PC-3 (cell line): ENCODE measurements around the gene ABCC3. TPM values are rescaled to one million over a fixed set of nuclear protein-coding genes. Genes with fewer than 3 reads are reported as not detected.

Experiments
- ATAC-seq: fragments of 200-7000 bp; cut with Tn5 transposase; 2 replicates; pipeline ENCODE4 v1.9.1; 2020; ENCODE audit warnings: mild to moderate bottlenecking, moderate library complexity
- BruUV-seq: library from RNA; stranded (reverse); fragments of 400-500 nt; replicated peaks from 2 replicates; lab custom pipeline; 2021; lab: Mats Ljungman, UMichigan
- CTCF ChIA-PET: fragments of 300-600 bp; sonication (Branson Sonifier 250); formaldehyde crosslinking; loops from one replicate; lab custom pipeline; 2022; ENCODE audit warnings: antibody characterized with exemption; lab: Charles Lee
- POLR2A ChIA-PET: fragments of 300-600 bp; sonication (Branson Sonifier 250); formaldehyde crosslinking; loops from one replicate; lab custom pipeline; 2022; ENCODE audit warnings: antibody characterized with exemption; ENCODE audit not compliant: unreplicated experiment; lab: Charles Lee
- DNase-seq: peaks from one replicate; pipeline ENCODE4 v3.0.0-alpha.2; 2015
- H2AFZ ChIP-seq: fragments of 300-600 bp; sonication (generic); 2 replicates; pipeline ENCODE4 v1.6.0; 2016; ENCODE audit warnings: antibody characterized with exemption, low read length
- H3F3A ChIP-seq: fragments of 300-600 bp; sonication (generic); one replicate; pipeline ENCODE4 v1.6.0; 2017; ENCODE audit warnings: antibody characterized with exemption, low read length, control low read depth, mild to moderate bottlenecking; ENCODE audit not compliant: unreplicated experiment
- H3K27ac ChIP-seq: fragments of 300-600 bp; sonication (generic); 2 replicates; pipeline ENCODE4 v1.5.1; 2016; ENCODE audit warnings: mild to moderate bottlenecking, low read length
- H3K27me3 ChIP-seq: fragments of 300-600 bp; sonication (generic); 2 replicates; pipeline ENCODE4 v1.6.1; 2016; ENCODE audit warnings: low read length, mixed read lengths
- H3K36me3 ChIP-seq: fragments of 300-600 bp; sonication (generic); 2 replicates; pipeline ENCODE4 v1.6.1; 2016; ENCODE audit warnings: low read depth, mixed run types, low read length, mixed read lengths
- H3K4me1 ChIP-seq: fragments of 300-600 bp; sonication (generic); 2 replicates; pipeline ENCODE4 v1.5.1; 2016; ENCODE audit warnings: low read length; ENCODE audit not compliant: insufficient read depth
- H3K4me2 ChIP-seq: fragments of 300-600 bp; sonication (generic); 2 replicates; pipeline ENCODE4 v1.6.0; 2016; ENCODE audit warnings: low read length
- H3K4me3 ChIP-seq: fragments of 300-600 bp; sonication (generic); 2 replicates; pipeline ENCODE4 v1.5.1; 2016; ENCODE audit warnings: mild to moderate bottlenecking, low read length, mixed read lengths
- H3K79me2 ChIP-seq: fragments of 300-600 bp; sonication (generic); 2 replicates; pipeline ENCODE4 v1.6.1; 2017; ENCODE audit warnings: low read length, mixed read lengths
- H3K9ac ChIP-seq: fragments of 300-600 bp; sonication (generic); 2 replicates; pipeline ENCODE4 v1.6.0; 2016; ENCODE audit warnings: mild to moderate bottlenecking, low read length
- H3K9me2 ChIP-seq: fragments of 300-600 bp; sonication (generic); replicated peaks from 2 replicates; pipeline ENCODE4 v1.6.1; 2016; ENCODE audit warnings: mixed run types, low read length, mixed read lengths
- H3K9me3 ChIP-seq: fragments of 300-600 bp; sonication (generic); 2 replicates; pipeline ENCODE4 v1.6.1; 2016; ENCODE audit warnings: low read length, mixed read lengths
- H4K20me1 ChIP-seq: fragments of 300-600 bp; sonication (generic); 2 replicates; pipeline ENCODE4 v1.6.1; 2016; ENCODE audit warnings: low read length, mixed read lengths
- EZH2 ChIP-seq: fragments of 300-600 bp; sonication (generic); IDR thresholded peaks from one replicate; pipeline ENCODE4 v1.6.1; 2017; ENCODE audit warnings: antibody characterized with exemption, mild to moderate bottlenecking, low read length; ENCODE audit not compliant: unreplicated experiment
- EZH2phosphoT487 ChIP-seq: fragments of 300-600 bp; sonication (generic); IDR thresholded peaks from 2 replicates; pipeline ENCODE4 v1.6.1; 2018; ENCODE audit warnings: mild to moderate bottlenecking, antibody characterized with exemption, low read length, borderline replicate concordance
- intact Hi-C: fragments of 100-400 bp; cut with micrococcal nuclease; formaldehyde crosslinking; loops from 2 replicates; pipeline ENCODE4 v1.9.0; 2023
- total RNA-seq: library from RNA; depleted of rRNA; stranded (reverse); fragments of >200 nt; gene quantifications from 2 replicates; pipeline ENCODE4 v1.2.3, GENCODE V29; 2014
- TF ChIP-seq, protein P1 (sequence below): fragments of 300-600 bp; sonication (generic); conservative IDR thresholded peaks from 2 replicates; pipeline ENCODE4 v1.5.1; 2017; ENCODE audit warnings: antibody characterized with exemption, low read depth, mild to moderate bottlenecking, low read length

Gene ABCC3
- total RNA-seq, 1 experiment from 2014 or later = 50.2 TPM

DNA sequence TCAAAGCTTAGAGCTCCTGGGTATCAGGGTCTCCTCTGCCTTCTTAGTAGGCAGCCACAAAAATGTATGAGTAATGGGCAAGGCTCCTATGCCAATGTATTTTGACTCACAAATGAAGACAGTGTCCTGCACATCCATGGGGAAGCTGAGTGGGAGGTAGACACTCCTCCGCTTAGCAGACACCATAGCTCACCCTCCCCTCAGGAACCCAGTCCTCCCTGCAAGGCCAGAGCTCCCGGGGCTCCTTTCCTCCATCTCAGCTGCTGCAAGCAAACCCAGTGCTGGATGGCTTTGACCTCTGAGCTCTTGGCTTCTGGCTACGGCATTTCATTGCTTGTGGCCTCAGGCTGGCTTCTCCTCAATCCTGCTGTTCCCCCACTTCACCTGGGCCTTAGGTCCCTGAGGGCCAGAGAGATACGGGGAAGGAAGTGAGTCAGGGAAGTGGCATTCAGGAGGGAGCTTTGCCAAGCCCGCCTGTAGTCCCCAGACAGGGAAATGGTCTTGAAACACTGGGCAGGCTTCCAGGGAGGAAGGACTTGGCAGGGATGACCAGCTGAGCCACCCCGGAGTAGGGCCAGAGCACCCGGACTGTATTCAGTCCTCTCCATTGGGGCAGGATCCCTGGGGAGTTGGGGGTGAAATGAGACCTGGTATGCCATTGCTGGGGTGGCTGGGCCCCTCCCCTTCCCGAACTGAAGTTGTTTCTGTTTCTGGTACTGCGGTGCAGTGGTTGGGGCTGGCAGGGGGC, 4.5 kb downstream of the ABCC3 start:
- CTCF ChIA-PET = interaction anchor here (0.6 to 3.0 kb wide), 8 partner anchors 13 to 577 kb away, joined by 3 to 19 read pairs (median 4); partner anchors contain the start of gene LRRC59
- no peak for TF ChIP-seq EZH2
- TF ChIP-seq, protein P1, sequence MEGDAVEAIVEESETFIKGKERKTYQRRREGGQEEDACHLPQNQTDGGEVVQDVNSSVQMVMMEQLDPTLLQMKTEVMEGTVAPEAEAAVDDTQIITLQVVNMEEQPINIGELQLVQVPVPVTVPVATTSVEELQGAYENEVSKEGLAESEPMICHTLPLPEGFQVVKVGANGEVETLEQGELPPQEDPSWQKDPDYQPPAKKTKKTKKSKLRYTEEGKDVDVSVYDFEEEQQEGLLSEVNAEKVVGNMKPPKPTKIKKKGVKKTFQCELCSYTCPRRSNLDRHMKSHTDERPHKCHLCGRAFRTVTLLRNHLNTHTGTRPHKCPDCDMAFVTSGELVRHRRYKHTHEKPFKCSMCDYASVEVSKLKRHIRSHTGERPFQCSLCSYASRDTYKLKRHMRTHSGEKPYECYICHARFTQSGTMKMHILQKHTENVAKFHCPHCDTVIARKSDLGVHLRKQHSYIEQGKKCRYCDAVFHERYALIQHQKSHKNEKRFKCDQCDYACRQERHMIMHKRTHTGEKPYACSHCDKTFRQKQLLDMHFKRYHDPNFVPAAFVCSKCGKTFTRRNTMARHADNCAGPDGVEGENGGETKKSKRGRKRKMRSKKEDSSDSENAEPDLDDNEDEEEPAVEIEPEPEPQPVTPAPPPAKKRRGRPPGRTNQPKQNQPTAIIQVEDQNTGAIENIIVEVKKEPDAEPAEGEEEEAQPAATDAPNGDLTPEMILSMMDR = no peak
- no peak for TF ChIP-seq EZH2phosphoT487
- POLR2A ChIA-PET = interaction anchor here (0.5 to 1.5 kb wide), 9 partner anchors 11 to 1921 kb away, joined by 3 to 6 read pairs (median 4); partner anchors contain the start of gene ATP5MC1
- ATAC-seq = peak; percentile 62
- peaks cover 78% of the 10 kb centered on the region for H3K4me1 ChIP-seq
- peaks cover 11% of the 10 kb centered on the region; the same call in 1 of the 2 replicates for H3K36me3 ChIP-seq
- BruUV-seq = no TSS peak
- H3K4me2 ChIP-seq = peak overlapping the region; percentile 87
- H3K27me3 ChIP-seq = no peaks in the 10 kb centered on the region
- H3K4me3 ChIP-seq = peak overlapping the region; percentile 72; the same call in 1 of the 2 replicates
- peak overlapping the region; percentile 49 for H3K9ac ChIP-seq
- no peak overlapping the region for H2AFZ ChIP-seq
- peak overlapping the region; percentile 90 for H3K27ac ChIP-seq
- peaks cover 78% of the 10 kb centered on the region for H3K79me2 ChIP-seq
- peaks cover 12% of the 10 kb centered on the region for H3F3A ChIP-seq
- no peaks in the 10 kb centered on the region for H3K9me3 ChIP-seq
- intact Hi-C loops = loop anchor here (1.0 to 10.0 kb wide), 3 partner anchors 22 to 244 kb away; partner anchors contain the start of gene LRRC59
- H4K20me1 ChIP-seq = no peaks in the 10 kb centered on the region
- peak; percentile 100 for DNase-seq
- no peaks in the 10 kb centered on the region for H3K9me2 ChIP-seq

DNA sequence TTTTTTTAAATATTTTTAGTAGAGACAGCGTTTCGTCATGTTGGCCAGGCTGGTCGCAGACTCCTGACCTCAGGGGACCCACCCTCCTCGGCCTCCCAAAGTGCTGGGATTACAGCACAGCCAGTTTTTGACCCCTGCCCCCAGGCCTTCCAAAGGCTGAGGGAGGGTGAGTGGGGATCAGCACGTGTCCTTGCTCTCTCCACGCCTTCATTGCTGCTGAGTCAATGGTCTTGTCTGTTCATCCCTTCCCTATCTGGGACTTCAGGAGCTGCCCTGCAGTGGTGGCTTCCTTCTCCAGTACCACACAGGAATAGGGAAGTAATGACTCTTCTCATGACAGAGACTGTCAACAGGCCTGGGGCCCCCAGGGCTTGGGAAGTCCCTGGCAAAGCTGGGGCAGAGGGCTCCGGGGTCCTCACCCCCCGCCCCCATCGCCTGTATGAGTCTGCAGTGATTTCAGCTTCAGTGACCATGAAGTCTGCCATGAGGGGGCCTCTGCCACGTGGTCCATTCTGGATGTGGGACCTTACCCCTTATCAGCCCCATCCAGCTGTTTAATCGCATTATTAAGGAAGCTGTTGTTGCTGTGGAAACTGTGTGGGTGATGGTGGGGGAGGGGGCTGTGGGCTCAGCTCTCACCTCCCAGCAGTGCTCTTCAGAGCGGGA, 6.1 kb downstream of the ABCC3 start:
- no TSS peak for BruUV-seq
- Histone ChIP-seq H3K4me3 (no peak overlapping the region), H4K20me1 (no peaks in the 10 kb centered on the region), H3K4me2 (peak overlapping the region; percentile 87), H3K36me3 (peaks cover 11% of the 10 kb centered on the region; the same call in 1 of the 2 replicates), H3F3A (peaks cover 12% of the 10 kb centered on the region), H3K79me2 (peaks cover 62% of the 10 kb centered on the region), H3K27ac (peak overlapping the region; percentile 90), H2AFZ (no peak overlapping the region), H3K27me3 (no peaks in the 10 kb centered on the region), H3K9me2 (no peaks in the 10 kb centered on the region), H3K9ac (no peak overlapping the region), H3K9me3 (no peaks in the 10 kb centered on the region), H3K4me1 (peaks cover 70% of the 10 kb centered on the region)
- intact Hi-C loops = no loop called here
- POLR2A ChIA-PET = no interaction called here
- ATAC-seq (no peak), DNase-seq (peak; percentile 51)
- CTCF ChIA-PET = interaction anchor here (3.0 kb wide), 1 partner anchor 54 kb away, joined by 19 read pairs; no protein-coding TSS in a partner anchor
- TF ChIP-seq EZH2 (no peak), EZH2phosphoT487 (no peak)
- TF ChIP-seq, protein P1 = no peak; the same call in 1 of the 2 replicates
